WI38 (cell line): Measurements from ENCODE around the gene GPRC5B.

Experiments
- H3K4me3 ChIP-seq: 2 replicates; pipeline ENCODE4 v1.5.1; 2011; ENCODE audit warnings: low read depth, mild to moderate bottlenecking, control low read depth, low read length
- TF ChIP-seq, protein P1 (sequence below): IDR thresholded peaks from 2 replicates; pipeline ENCODE4 v1.5.1; 2012; ENCODE audit warnings: low read depth, mild to moderate bottlenecking, control low read depth, low read length

GPRC5B gene

GRCh38 chr16:19853132-19853741, 31.4 kb downstream of the GPRC5B start:
- TF ChIP-seq, protein P1, sequence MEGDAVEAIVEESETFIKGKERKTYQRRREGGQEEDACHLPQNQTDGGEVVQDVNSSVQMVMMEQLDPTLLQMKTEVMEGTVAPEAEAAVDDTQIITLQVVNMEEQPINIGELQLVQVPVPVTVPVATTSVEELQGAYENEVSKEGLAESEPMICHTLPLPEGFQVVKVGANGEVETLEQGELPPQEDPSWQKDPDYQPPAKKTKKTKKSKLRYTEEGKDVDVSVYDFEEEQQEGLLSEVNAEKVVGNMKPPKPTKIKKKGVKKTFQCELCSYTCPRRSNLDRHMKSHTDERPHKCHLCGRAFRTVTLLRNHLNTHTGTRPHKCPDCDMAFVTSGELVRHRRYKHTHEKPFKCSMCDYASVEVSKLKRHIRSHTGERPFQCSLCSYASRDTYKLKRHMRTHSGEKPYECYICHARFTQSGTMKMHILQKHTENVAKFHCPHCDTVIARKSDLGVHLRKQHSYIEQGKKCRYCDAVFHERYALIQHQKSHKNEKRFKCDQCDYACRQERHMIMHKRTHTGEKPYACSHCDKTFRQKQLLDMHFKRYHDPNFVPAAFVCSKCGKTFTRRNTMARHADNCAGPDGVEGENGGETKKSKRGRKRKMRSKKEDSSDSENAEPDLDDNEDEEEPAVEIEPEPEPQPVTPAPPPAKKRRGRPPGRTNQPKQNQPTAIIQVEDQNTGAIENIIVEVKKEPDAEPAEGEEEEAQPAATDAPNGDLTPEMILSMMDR, result no peak
- no peak overlapping the region for H3K4me3 ChIP-seq

GRCh38 chr16:19851476-19851875, 33.2 kb downstream of the GPRC5B start:
- H3K4me3 ChIP-seq, result no peak overlapping the region
- TF ChIP-seq, protein P1, result no peak

DNA sequence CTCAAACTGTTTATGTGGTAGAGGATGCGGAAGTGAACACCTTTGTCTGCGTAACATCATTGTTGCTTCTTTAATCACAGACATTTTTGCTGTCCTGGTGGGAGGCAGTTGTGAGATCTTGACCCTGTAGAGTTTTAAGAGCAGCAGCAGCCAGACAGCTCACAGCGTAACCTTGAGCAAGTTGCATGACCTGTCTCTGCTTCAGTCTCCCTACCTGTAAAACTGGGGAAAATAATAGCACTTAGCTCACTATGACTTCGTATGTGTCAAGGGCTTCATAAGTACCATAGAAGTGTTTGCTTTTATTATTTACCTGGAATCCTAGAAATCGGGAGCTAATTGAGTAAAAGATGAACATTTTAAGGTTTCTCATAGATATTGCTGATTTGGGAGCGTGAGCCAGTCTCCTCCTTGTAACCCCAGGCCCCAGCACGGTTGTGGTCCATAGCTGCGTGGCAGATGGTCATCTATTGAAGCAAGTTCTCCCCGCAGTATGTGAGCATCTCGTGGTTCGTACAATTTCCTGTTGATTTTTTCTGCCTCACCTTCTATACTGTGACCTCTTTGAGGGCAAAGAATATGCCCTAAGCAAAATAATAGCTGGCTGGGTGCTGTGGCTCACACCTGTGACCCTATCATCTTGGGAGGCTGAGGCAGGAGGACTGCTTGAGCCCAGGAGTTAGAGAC, 34.4 kb downstream of the GPRC5B start:
- TF ChIP-seq, protein P1, result no peak
- no peak overlapping the region for H3K4me3 ChIP-seq

DNA sequence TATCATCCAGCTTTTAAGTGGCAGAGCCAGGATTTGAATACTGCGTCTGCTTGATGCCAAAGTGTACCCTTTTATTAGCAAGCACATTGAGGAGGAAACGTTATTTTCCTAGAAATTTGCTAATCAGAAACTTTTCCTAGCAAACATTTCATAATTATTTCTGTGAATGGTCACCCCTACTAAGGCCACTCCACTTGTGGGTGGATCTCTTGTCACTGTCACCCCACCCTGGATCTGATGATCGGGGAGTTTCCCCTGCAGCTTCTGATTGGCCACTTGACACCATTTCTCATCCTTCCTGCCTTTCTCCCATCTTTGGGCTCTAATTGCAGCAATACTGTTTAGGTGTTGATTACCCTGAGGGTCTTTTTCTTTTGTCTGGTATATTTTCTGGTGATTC, 35.9 kb downstream of the GPRC5B start:
- TF ChIP-seq, protein P1, result no peak
- no peak overlapping the region for H3K4me3 ChIP-seq

GRCh38 chr16:19846436-19846835, 38.2 kb downstream of the GPRC5B start:
- TF ChIP-seq, protein P1, result no peak
- H3K4me3 ChIP-seq, result no peak overlapping the region

GRCh38 chr16:19844945-19845641, 39.6 kb downstream of the GPRC5B start:
- H3K4me3 ChIP-seq, result no peak overlapping the region
- TF ChIP-seq, protein P1, result no peak

GRCh38 chr16:19843371-19843770, 41.3 kb downstream of the GPRC5B start:
- H3K4me3 ChIP-seq, result no peak overlapping the region
- TF ChIP-seq, protein P1, result no peak
